ENCODE data around the gene METTL8.

- TF ChIP-seq ZFP36 (IDR thresholded peaks at IDR 0.05; ENCODE audit: borderline replicate concordance, low read depth, low read length, partially characterized antibody) (no peak), CTCF (CRISPR knock-in tag; IDR thresholded peaks at IDR 0.05) (no peak), ZNF350 (CRISPR knock-in tag; IDR thresholded peaks at IDR 0.05; ENCODE audit: borderline replicate concordance, low read depth) (no peak), ZNF232 (CRISPR knock-in tag; IDR thresholded peaks at IDR 0.05; ENCODE audit: borderline replicate concordance) (no peak), POLR2A (IDR thresholded peaks at IDR 0.05; ENCODE audit: insufficient read depth in 1 of 2, low read depth in 2 of 2, low read length in 2 of 2) (no peak), EP300 (IDR thresholded peaks at IDR 0.05; ENCODE audit: low read depth in 2 of 2, low read length in 2 of 2) (no peak), EP300 (CRISPR knock-in tag; IDR thresholded peaks at IDR 0.05; ENCODE audit: borderline replicate concordance) (no peak), TAF15 (IDR thresholded peaks at IDR 0.05; ENCODE audit: low read depth, low read length, poor library complexity, severe bottlenecking) (no peak)
Measured at GRCh38 chr2:171267855-171268629, 165.7 kb downstream of the METTL8 start.

Data from HepG2 (cell line).